ENCODE measurements around the gene IL23R. TPM values are rescaled to one million over a fixed set of nuclear protein-coding genes. Genes with fewer than 3 reads are reported as not detected.

IL23R gene
- total RNA-seq, 1 experiment from 2014 or later = not detected

DNA sequence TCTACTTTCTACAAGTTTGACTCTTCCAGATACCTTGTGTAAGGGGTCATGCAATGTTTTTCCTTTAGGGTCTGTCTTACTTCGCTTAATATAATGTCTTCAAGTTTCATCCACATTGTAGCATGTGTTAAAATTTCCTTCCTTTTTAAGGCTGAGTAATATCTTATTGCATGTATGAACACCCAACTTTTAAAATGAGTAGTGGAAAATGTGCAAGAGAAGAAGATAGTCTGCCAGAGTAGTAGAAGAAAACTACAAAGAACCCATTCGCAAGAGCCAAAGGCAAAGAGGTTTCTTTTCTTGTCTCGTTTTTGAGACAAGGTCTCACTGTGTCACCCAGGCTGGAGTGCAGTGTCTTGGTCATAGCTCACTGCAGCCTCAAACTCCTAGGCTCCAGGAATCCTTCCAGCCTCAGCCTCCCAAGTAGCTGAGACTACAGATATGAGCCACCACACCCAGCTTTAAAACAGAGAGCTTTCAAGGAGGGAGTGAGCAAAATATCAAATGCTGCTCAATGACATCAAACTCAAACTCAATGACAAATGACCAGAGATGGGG is 9.4 kb downstream of the IL23R start:
- H4K8ac ChIP-seq (replicated peaks; ENCODE audit: insufficient read length, low read depth, low read length) = no peak overlapping the region
- H2BK120ac ChIP-seq (ENCODE audit: low read depth, low read length, poor library complexity, severe bottlenecking) = no peak overlapping the region
- no peak overlapping the region for H4K91ac ChIP-seq (ENCODE audit: insufficient read length, low read depth, low read length)
- H3K36me3 Mint-ChIP-seq (ENCODE audit: insufficient read depth in 1 of 3, low read depth in 3 of 3) = no peaks in the 10 kb centered on the region
- H3K27ac Mint-ChIP-seq = no peak overlapping the region
- H3K4me2 ChIP-seq (ENCODE audit: insufficient read depth, insufficient read length, low read length) = no peak overlapping the region
- no peaks in the 10 kb centered on the region for H3K4me1 Mint-ChIP-seq
- no peak overlapping the region for H3K14ac ChIP-seq (ENCODE audit: insufficient read depth, low read length)
- no peaks in the 10 kb centered on the region for H3K23me2 ChIP-seq (ENCODE audit: insufficient read length, low read depth, low read length, poor library complexity, severe bottlenecking)
- no peak overlapping the region for H4K5ac ChIP-seq (ENCODE audit: insufficient read length, low read depth, low read length)
- no peaks in the 10 kb centered on the region for H3K9me3 ChIP-seq (ENCODE audit: control insufficient read depth, low read depth, low read length)
- H2BK12ac ChIP-seq (ENCODE audit: insufficient read length, low read depth, low read length) = no peak overlapping the region
- H2AFZ ChIP-seq (ENCODE audit: low read length) = no peak overlapping the region
- no peak overlapping the region for H3K4me3 Mint-ChIP-seq
- peaks cover 6% of the 10 kb centered on the region; the same call in 1 of the 2 replicates for H3K27me3 Mint-ChIP-seq (ENCODE audit: low read depth)
- H3K18ac ChIP-seq (ENCODE audit: insufficient read length, low read depth, low read length) = no peak overlapping the region
- no peak overlapping the region for H3K4ac ChIP-seq (ENCODE audit: low read depth, low read length)
- H4K20me1 ChIP-seq (ENCODE audit: control insufficient read depth, insufficient read depth, insufficient read length) = no peaks in the 10 kb centered on the region
- no peak for TF ChIP-seq CTCF (conservative IDR thresholded peaks at IDR 0.05)
- H3K56ac ChIP-seq (ENCODE audit: insufficient read length, low read depth, low read length) = no peak overlapping the region
- peaks cover 0 to 2% of the 10 kb centered on the region in 2 experiments; a peak in 1 of 5 replicates for H3K9me3 Mint-ChIP-seq
- no peak overlapping the region for H3K9ac ChIP-seq (ENCODE audit: extremely low read depth, insufficient read length, low read length)
- no peak for DNase-seq
- no peaks in the 10 kb centered on the region for H3K4me1 ChIP-seq (ENCODE audit: insufficient read depth, low read length)
- no peak overlapping the region for H2BK15ac ChIP-seq (ENCODE audit: low read depth, low read length)
- no peak overlapping the region for H2AK5ac ChIP-seq (ENCODE audit: insufficient read length, low read length)
- H3T11ph ChIP-seq (ENCODE audit: low read length) = no peak overlapping the region
- no peaks in the 10 kb centered on the region for H3K79me2 ChIP-seq (ENCODE audit: insufficient read depth, low read length)
- H3K27me3 ChIP-seq (ENCODE audit: insufficient read depth, low read length) = no peaks in the 10 kb centered on the region
- no peak overlapping the region for H2BK20ac ChIP-seq (ENCODE audit: low read depth, low read length, poor library complexity, severe bottlenecking)
- no peak overlapping the region for H2BK5ac ChIP-seq (ENCODE audit: insufficient read length, low read length)
- H3K79me1 ChIP-seq (ENCODE audit: insufficient read depth, low read depth, low read length, poor library complexity, severe bottlenecking) = no peaks in the 10 kb centered on the region
- no peak overlapping the region for H3K27ac ChIP-seq (ENCODE audit: insufficient read length, low read depth, low read length)
- WGBS (ENCODE audit: extremely low coverage, insufficient read length, low lambda C conversion rate) = no CpG with 5 or more reads among the region's 3 CpGs
- no peak overlapping the region for H3K23ac ChIP-seq (ENCODE audit: insufficient read length, low read depth, low read length)

All from H9 (cell line).